Thyroid gland (tissue), 4 donors: Measurements from ENCODE around the gene SEC63.

Experiments
- POLR2A ChIP-seq, 2 donors: fragments of 450-650 bp; IDR thresholded peaks; one replicate each; pipeline ENCODE4 v1.6.1; 2017; ENCODE audit warnings: antibody characterized with exemption in 2 of 2, mild to moderate bottlenecking in 2 of 2, moderate library complexity in 1 of 2
- TF ChIP-seq, protein P1 (sequence below), 6 experiments: fragments of 200-600 bp in 3 of 6; fragments of 450-650 bp in 3 of 6; sonication (generic) in 3 of 6; IDR thresholded peaks; one replicate each; pipeline ENCODE4 v1.5.1; 2016 to 2019; ENCODE audit warnings: antibody characterized with exemption in 6 of 6, mild to moderate bottlenecking in 2 of 6, inconsistent platforms in 1 of 6, moderate library complexity in 1 of 6

DNA sequence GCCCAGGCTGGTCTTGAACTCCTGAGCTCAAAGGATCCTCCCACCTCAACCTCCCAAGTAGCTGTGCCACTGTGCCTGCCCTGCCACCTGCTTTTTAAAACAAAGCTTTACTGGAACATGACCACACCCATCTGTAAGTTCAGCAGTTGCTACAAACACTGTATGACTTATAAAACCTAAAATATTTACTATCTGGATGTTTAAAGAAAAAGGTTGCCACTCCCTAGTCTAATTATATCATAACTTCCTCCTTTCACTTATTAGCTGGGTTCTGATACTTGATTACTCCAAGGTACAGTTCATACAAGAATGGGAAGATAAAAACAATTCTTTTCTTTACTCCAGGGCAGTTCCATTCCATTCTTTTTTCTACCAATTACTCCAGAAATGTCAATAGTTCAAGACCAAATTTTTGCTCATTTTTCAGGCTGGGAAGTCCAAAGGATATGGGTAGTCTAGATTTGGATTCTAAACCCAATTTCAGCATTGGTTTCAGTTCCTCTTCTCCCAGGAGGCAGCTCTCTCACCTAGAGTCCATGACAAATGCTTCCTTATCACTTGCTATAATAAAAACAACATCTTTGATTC lies 63.1 kb downstream of the SEC63 start:
- TF ChIP-seq, protein P1, sequence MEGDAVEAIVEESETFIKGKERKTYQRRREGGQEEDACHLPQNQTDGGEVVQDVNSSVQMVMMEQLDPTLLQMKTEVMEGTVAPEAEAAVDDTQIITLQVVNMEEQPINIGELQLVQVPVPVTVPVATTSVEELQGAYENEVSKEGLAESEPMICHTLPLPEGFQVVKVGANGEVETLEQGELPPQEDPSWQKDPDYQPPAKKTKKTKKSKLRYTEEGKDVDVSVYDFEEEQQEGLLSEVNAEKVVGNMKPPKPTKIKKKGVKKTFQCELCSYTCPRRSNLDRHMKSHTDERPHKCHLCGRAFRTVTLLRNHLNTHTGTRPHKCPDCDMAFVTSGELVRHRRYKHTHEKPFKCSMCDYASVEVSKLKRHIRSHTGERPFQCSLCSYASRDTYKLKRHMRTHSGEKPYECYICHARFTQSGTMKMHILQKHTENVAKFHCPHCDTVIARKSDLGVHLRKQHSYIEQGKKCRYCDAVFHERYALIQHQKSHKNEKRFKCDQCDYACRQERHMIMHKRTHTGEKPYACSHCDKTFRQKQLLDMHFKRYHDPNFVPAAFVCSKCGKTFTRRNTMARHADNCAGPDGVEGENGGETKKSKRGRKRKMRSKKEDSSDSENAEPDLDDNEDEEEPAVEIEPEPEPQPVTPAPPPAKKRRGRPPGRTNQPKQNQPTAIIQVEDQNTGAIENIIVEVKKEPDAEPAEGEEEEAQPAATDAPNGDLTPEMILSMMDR (IDR thresholded peaks at IDR 0.05): no peak
- TF ChIP-seq POLR2A (IDR thresholded peaks at IDR 0.05): no peak
